Esophagus squamous epithelium (tissue), 4 donors: Measurements from ENCODE around the gene HECW1.

Source experiments
- CTCF ChIP-seq, 6 experiments: fragments of 450-650 bp in 4 of 6; fragments of 200-600 bp in 2 of 6; sonication (generic) in 2 of 6; IDR thresholded peaks; one replicate each; pipeline ENCODE4 v1.5.1; 2016 to 2019; ENCODE audit warnings: antibody characterized with exemption in 6 of 6, mild to moderate bottlenecking in 4 of 6, moderate library complexity in 4 of 6
- POLR2A ChIP-seq, 4 donors: fragments of 450-650 bp; IDR thresholded peaks; one replicate each; pipeline ENCODE4 v1.6.1; 2017; ENCODE audit warnings: antibody characterized with exemption in 4 of 4, mild to moderate bottlenecking in 4 of 4, moderate library complexity in 3 of 4

DNA sequence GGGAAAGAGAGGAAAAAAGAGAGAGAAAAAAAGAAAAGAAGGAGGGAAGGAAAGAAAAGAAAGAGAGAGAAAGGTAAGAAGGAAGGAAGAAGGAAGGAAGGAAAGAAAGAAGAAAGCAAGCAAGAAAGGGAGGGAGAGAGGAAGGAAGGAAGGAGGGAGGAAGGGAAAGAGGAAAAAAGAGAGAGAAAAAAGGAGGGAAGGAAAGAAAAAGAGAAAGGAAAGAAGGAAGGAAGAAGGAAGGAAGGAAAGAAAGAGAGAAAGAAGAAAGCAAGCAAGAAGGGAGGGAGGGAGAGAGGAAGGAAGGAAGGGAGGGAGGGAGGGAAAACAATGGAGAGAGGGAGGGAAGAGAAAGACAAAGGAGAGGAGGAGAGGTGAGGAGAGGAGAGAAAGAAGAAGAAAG lies 135.3 kb downstream of the HECW1 start:
- TF ChIP-seq CTCF (IDR thresholded peaks at IDR 0.05) (no peak), POLR2A (IDR thresholded peaks at IDR 0.05) (no peak)
